SHP77 (cell line): Measurements from ENCODE around the gene RASA4.
"Not testable (repeated sequence)": the region's sequence is repeated elsewhere in the genome, so short reads cannot be mapped to it uniquely, and the experiment has no call there.

Experiments used
- DNase-seq, 2 experiments: peaks; one replicate each; lab custom pipeline; 2025; lab: John Stamatoyannopoulos, UW

The RASA4 gene

DNA sequence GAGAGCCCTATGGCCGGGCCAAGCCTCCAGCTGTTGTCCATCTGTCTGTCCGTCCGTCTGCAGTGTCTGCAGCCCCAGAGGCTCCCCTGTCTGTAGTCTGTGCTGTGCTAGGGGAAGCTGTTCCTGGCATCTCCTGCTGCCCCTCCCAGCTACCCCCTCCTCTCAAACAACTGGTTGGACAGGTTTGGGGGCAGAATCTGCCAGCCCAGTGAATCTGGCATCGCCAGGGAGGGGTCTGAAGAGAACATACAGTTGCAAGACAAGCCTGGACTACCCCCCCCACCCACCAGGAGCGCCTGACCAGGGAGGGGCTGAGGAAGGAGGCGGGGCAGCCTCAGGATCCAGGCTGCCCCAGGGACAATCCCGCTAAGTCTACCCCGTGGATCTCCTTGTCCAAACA is 73.0 kb downstream of the RASA4 start, which contains the start of gene UPK3BL2:
UPK3BL2 (minus strand) TSS at position 101 of the 400 bp plus-strand sequence; CDS start at position 41, 60 bp downstream.
- DNase-seq: not testable (repeated sequence)

- DNase-seq: not testable (repeated sequence)
Measured at GRCh38 chr7:102542771-102543170, 73.8 kb downstream of the RASA4 start.

DNA sequence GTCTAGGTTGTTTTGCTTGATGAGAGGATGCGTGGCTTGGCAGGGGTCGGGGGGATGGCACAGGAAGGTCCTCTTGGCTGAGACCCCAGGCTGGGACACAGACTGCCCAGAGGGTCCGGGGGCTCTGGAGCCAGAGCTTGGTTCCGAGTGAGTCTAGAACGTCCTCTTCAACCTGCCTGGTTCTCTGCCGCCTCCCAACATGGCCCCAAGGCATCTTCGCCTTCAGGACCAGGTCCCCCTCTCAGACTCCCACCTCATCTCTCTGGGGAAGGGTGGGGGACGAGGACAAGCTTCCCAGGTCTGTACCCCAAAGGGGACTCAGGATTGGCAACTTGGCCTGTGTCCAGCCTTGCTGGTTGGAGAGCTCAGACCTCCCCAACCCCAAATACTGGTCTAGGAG is 74.5 kb downstream of the RASA4 start:
- not testable (repeated sequence) for DNase-seq

DNA sequence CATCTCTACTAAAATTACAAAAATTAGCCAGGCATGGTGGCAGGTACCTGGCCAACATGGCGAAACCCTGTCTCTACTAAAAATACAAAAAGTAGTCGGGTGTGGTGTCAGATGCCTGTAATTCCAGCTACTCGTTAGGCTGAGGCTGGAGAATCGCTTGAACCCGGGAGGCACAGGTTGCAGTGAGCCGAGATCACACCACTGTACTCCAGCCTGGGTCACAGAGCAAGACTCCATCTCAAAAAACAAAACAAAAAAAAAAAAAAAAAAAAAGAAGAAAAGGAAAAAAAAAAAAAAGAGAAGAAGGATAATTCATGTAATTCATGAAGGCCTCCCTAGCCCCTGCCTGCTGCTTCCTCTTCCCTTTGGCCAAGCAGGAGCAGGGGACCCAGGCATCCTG is 76.0 kb downstream of the RASA4 start:
- not testable (repeated sequence) for DNase-seq

GRCh38 chr7:102535062-102535615 is 81.4 kb downstream of the RASA4 start:
- DNase-seq: not testable (repeated sequence)

- DNase-seq: not testable (repeated sequence)
Measured at GRCh38 chr7:102532127-102532526, 84.4 kb downstream of the RASA4 start.

- not testable (repeated sequence) for DNase-seq
Measured at GRCh38 chr7:102531583-102531982, 85.0 kb downstream of the RASA4 start.

DNA sequence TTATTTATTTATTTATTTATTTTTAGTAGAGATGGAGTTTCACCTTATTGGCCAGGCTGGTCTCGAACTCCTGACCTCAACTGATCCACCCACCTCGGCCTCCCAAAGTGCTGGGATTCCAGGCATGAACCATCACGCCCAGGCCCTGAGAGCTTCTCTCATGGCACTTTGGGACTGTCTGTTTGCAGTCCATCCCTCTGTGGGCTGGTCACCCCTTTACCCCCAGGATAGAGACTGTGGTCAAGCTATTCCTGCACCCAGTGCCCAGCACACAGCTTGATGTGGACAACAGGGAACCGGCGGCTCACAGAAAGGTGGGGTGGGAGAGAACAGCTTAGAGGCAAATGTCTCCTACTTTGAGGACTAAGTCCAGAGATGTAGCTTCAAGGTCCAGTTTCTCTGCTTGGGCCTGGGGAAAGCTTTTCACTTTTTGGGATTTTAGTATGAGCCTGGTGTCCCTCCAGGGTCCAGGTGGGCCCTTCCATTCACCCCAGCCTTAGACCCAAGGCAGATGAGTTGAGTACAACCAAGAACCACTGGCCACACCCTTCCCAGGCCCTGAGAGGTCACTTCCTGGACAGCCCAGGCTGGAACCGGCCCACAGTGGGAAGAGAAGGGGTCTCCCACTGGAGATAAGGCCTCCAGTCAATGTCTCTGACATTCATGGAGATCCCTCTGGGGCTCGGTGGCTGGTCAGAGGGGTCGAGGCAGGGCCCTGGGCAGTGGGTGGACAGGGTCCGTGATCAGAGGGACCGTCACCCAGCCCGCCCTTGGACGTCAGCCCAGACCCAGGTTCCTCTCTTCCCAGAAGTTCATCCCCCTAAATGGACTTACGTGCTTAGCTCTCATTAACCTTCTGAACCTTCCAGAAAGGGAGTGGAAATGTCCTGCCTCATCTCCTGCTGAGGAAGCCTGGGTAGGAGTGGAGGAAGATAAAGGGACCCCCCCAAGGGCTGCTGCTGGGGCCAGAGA is 88.4 kb downstream of the RASA4 start:
- not testable (repeated sequence) for DNase-seq

DNA sequence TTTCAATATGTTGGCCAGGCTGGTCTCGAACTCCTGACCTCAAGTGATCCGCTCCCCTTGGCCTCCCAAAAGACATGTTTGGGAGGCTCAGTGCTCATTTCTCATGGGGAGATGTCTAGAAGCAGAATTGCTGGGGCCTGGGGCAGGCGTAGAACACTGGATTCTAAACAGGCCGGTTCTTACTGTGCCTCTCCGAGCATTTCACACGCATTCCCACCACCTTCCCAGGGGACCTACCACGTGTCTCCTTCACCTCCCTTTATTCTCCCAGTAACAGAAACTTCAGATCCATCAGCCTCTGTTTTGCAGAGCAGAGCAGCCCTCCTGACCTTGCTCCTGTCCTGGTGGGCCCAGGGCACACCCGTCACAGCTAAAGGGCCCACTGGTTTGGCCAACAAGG is 89.4 kb downstream of the RASA4 start:
- DNase-seq: not testable (repeated sequence)

- DNase-seq: not testable (repeated sequence)
Measured at GRCh38 chr7:102524803-102525202, 91.8 kb downstream of the RASA4 start.
